ENCODE data around the gene VEZF1.
A peak's percentile ranks its signal among the peaks of the same experiment; 100 is the strongest.

VEZF1 gene

GRCh38 chr17:57953705-57954396 lies 34.2 kb downstream of the VEZF1 start:
- H3K9ac ChIP-seq (ENCODE audit: low read depth, low read length), result peak overlapping the region; percentile 89
- H3K4me1 ChIP-seq (ENCODE audit: control insufficient read depth, insufficient read depth, low read length), result peaks cover 62% of the 10 kb centered on the region
- peak overlapping the region; percentile 78 for H3K4me2 ChIP-seq (ENCODE audit: low read length)
- H3K36me3 ChIP-seq (ENCODE audit: insufficient read depth, low read length), result no peaks in the 10 kb centered on the region
- H3K27me3 ChIP-seq (ENCODE audit: control insufficient read depth, insufficient read depth, low read length), result no peaks in the 10 kb centered on the region
- peak overlapping the region; percentile 89 for H3K4me3 ChIP-seq (ENCODE audit: low read length)
- no peaks in the 10 kb centered on the region for H3K9me3 ChIP-seq (replicated peaks; ENCODE audit: low read length)

- no peaks in the 10 kb centered on the region for H3K36me3 ChIP-seq (ENCODE audit: insufficient read depth, low read length)
- H3K4me3 ChIP-seq (ENCODE audit: low read length), result peak overlapping the region; percentile 89
- no peak overlapping the region for H3K9ac ChIP-seq (ENCODE audit: low read depth, low read length)
- H3K9me3 ChIP-seq (replicated peaks; ENCODE audit: low read length), result no peaks in the 10 kb centered on the region
- H3K4me2 ChIP-seq (ENCODE audit: low read length), result peak overlapping the region; percentile 78
- peaks cover 66% of the 10 kb centered on the region for H3K4me1 ChIP-seq (ENCODE audit: control insufficient read depth, insufficient read depth, low read length)
- H3K27me3 ChIP-seq (ENCODE audit: control insufficient read depth, insufficient read depth, low read length), result no peaks in the 10 kb centered on the region
These were observed 34.8 kb downstream of the VEZF1 start for GRCh38 chr17:57953219-57953618.

- Histone ChIP-seq H3K4me3 (ENCODE audit: low read length) (no peak overlapping the region), H3K9ac (ENCODE audit: low read depth, low read length) (no peak overlapping the region), H3K36me3 (ENCODE audit: insufficient read depth, low read length) (no peaks in the 10 kb centered on the region), H3K4me1 (ENCODE audit: control insufficient read depth, insufficient read depth, low read length) (peaks cover 87% of the 10 kb centered on the region), H3K27me3 (ENCODE audit: control insufficient read depth, insufficient read depth, low read length) (no peaks in the 10 kb centered on the region), H3K4me2 (ENCODE audit: low read length) (peak overlapping the region; percentile 33), H3K9me3 (replicated peaks; ENCODE audit: low read length) (no peaks in the 10 kb centered on the region)
These were observed 38.4 kb downstream of the VEZF1 start for GRCh38 chr17:57949649-57950048.

- H3K27me3 ChIP-seq (ENCODE audit: control insufficient read depth, insufficient read depth, low read length), result no peaks in the 10 kb centered on the region
- H3K4me1 ChIP-seq (ENCODE audit: control insufficient read depth, insufficient read depth, low read length), result peaks cover 82% of the 10 kb centered on the region
- peak overlapping the region; percentile 69 for H3K4me2 ChIP-seq (ENCODE audit: low read length)
- H3K9me3 ChIP-seq (replicated peaks; ENCODE audit: low read length), result no peaks in the 10 kb centered on the region
- peak overlapping the region; percentile 30 for H3K4me3 ChIP-seq (ENCODE audit: low read length)
- peak overlapping the region; percentile 58 for H3K9ac ChIP-seq (ENCODE audit: low read depth, low read length)
- H3K36me3 ChIP-seq (ENCODE audit: insufficient read depth, low read length), result no peaks in the 10 kb centered on the region
These were observed 39.3 kb downstream of the VEZF1 start for GRCh38 chr17:57948555-57949420.

- Histone ChIP-seq H3K4me3 (ENCODE audit: low read length) (peak overlapping the region; percentile 30), H3K36me3 (ENCODE audit: insufficient read depth, low read length) (no peaks in the 10 kb centered on the region), H3K4me2 (ENCODE audit: low read length) (peak overlapping the region; percentile 63), H3K27me3 (ENCODE audit: control insufficient read depth, insufficient read depth, low read length) (no peaks in the 10 kb centered on the region), H3K4me1 (ENCODE audit: control insufficient read depth, insufficient read depth, low read length) (peaks cover 82% of the 10 kb centered on the region), H3K9ac (ENCODE audit: low read depth, low read length) (peak overlapping the region; percentile 58), H3K9me3 (replicated peaks; ENCODE audit: low read length) (no peaks in the 10 kb centered on the region)
These were observed 39.9 kb downstream of the VEZF1 start for GRCh38 chr17:57948169-57948554.

- H3K4me2 ChIP-seq (ENCODE audit: low read length), result peak overlapping the region; percentile 82
- peaks cover 78% of the 10 kb centered on the region for H3K4me1 ChIP-seq (ENCODE audit: control insufficient read depth, insufficient read depth, low read length)
- H3K4me3 ChIP-seq (ENCODE audit: low read length), result peak overlapping the region; percentile 65
- H3K9me3 ChIP-seq (replicated peaks; ENCODE audit: low read length), result no peaks in the 10 kb centered on the region
- no peaks in the 10 kb centered on the region for H3K36me3 ChIP-seq (ENCODE audit: insufficient read depth, low read length)
- peak overlapping the region; percentile 58 for H3K9ac ChIP-seq (ENCODE audit: low read depth, low read length)
- no peaks in the 10 kb centered on the region for H3K27me3 ChIP-seq (ENCODE audit: control insufficient read depth, insufficient read depth, low read length)
These were observed 40.7 kb downstream of the VEZF1 start for GRCh38 chr17:57947369-57947768.

- peak overlapping the region; percentile 65 for H3K4me3 ChIP-seq (ENCODE audit: low read length)
- peak overlapping the region; percentile 82 for H3K4me2 ChIP-seq (ENCODE audit: low read length)
- no peaks in the 10 kb centered on the region for H3K27me3 ChIP-seq (ENCODE audit: control insufficient read depth, insufficient read depth, low read length)
- peak overlapping the region; percentile 58 for H3K9ac ChIP-seq (ENCODE audit: low read depth, low read length)
- H3K4me1 ChIP-seq (ENCODE audit: control insufficient read depth, insufficient read depth, low read length), result peaks cover 80% of the 10 kb centered on the region
- H3K9me3 ChIP-seq (replicated peaks; ENCODE audit: low read length), result no peaks in the 10 kb centered on the region
- no peaks in the 10 kb centered on the region for H3K36me3 ChIP-seq (ENCODE audit: insufficient read depth, low read length)
These were observed 41.2 kb downstream of the VEZF1 start for GRCh38 chr17:57946798-57947358.

- Histone ChIP-seq H3K27me3 (ENCODE audit: control insufficient read depth, insufficient read depth, low read length) (no peaks in the 10 kb centered on the region), H3K9me3 (replicated peaks; ENCODE audit: low read length) (no peaks in the 10 kb centered on the region), H3K36me3 (ENCODE audit: insufficient read depth, low read length) (no peaks in the 10 kb centered on the region), H3K4me3 (ENCODE audit: low read length) (peak overlapping the region; percentile 65), H3K9ac (ENCODE audit: low read depth, low read length) (peak overlapping the region; percentile 58), H3K4me1 (ENCODE audit: control insufficient read depth, insufficient read depth, low read length) (peaks cover 82% of the 10 kb centered on the region), H3K4me2 (ENCODE audit: low read length) (peak overlapping the region; percentile 82)
These were observed 41.9 kb downstream of the VEZF1 start for GRCh38 chr17:57945996-57946797.

GRCh38 chr17:57944908-57945307 lies 43.1 kb downstream of the VEZF1 start:
- H3K9ac ChIP-seq (ENCODE audit: low read depth, low read length), result no peak overlapping the region
- peaks cover 83% of the 10 kb centered on the region for H3K4me1 ChIP-seq (ENCODE audit: control insufficient read depth, insufficient read depth, low read length)
- H3K27me3 ChIP-seq (ENCODE audit: control insufficient read depth, insufficient read depth, low read length), result no peaks in the 10 kb centered on the region
- H3K9me3 ChIP-seq (replicated peaks; ENCODE audit: low read length), result no peaks in the 10 kb centered on the region
- no peak overlapping the region for H3K4me3 ChIP-seq (ENCODE audit: low read length)
- no peak overlapping the region for H3K4me2 ChIP-seq (ENCODE audit: low read length)
- no peaks in the 10 kb centered on the region for H3K36me3 ChIP-seq (ENCODE audit: insufficient read depth, low read length)

GRCh38 chr17:57943645-57944044 lies 44.4 kb downstream of the VEZF1 start:
- peak overlapping the region; percentile 14 for H3K9ac ChIP-seq (ENCODE audit: low read depth, low read length)
- no peaks in the 10 kb centered on the region for H3K9me3 ChIP-seq (replicated peaks; ENCODE audit: low read length)
- H3K4me1 ChIP-seq (ENCODE audit: control insufficient read depth, insufficient read depth, low read length), result peaks cover 77% of the 10 kb centered on the region
- peak overlapping the region; percentile 2 for H3K4me3 ChIP-seq (ENCODE audit: low read length)
- no peaks in the 10 kb centered on the region for H3K27me3 ChIP-seq (ENCODE audit: control insufficient read depth, insufficient read depth, low read length)
- peak overlapping the region; percentile 60 for H3K4me2 ChIP-seq (ENCODE audit: low read length)
- H3K36me3 ChIP-seq (ENCODE audit: insufficient read depth, low read length), result no peaks in the 10 kb centered on the region

- Histone ChIP-seq H3K4me1 (ENCODE audit: control insufficient read depth, insufficient read depth, low read length) (peaks cover 73% of the 10 kb centered on the region), H3K9ac (ENCODE audit: low read depth, low read length) (peak overlapping the region; percentile 38), H3K9me3 (replicated peaks; ENCODE audit: low read length) (no peaks in the 10 kb centered on the region), H3K4me2 (ENCODE audit: low read length) (peak overlapping the region; percentile 60), H3K36me3 (ENCODE audit: insufficient read depth, low read length) (no peaks in the 10 kb centered on the region), H3K27me3 (ENCODE audit: control insufficient read depth, insufficient read depth, low read length) (no peaks in the 10 kb centered on the region), H3K4me3 (ENCODE audit: low read length) (peak overlapping the region; percentile 2)
These were observed 44.9 kb downstream of the VEZF1 start for GRCh38 chr17:57943140-57943539.
